ENCODE results near the gene VSTM4. TPM values are rescaled to one million over a fixed set of nuclear protein-coding genes. Genes with fewer than 3 reads are reported as not detected.

VSTM4 gene
- total and polyA plus RNA-seq, 4 donors, result 1.0 to 3.1 (median 2.0) TPM

- Histone ChIP-seq H3K4me3 (ENCODE audit: low read depth in 1 of 3, low read length in 3 of 3) (no peak overlapping the region), H3K36me3 (ENCODE audit: control insufficient read depth in 4 of 4, insufficient read depth in 3 of 4, low read depth in 1 of 4, low read length in 3 of 4) (no peaks in the 10 kb centered on the region), H3K9ac (ENCODE audit: low read depth in 1 of 2, low read length in 2 of 2) (no peak overlapping the region), H3K4me1 (ENCODE audit: control insufficient read depth in 4 of 4, insufficient read depth in 4 of 4, low read length in 3 of 4) (no peaks in the 10 kb centered on the region), H3K27me3 (ENCODE audit: control insufficient read depth in 4 of 4, insufficient read depth in 4 of 4, low read length in 3 of 4) (no peaks in the 10 kb centered on the region), H3K9me3 (ENCODE audit: control insufficient read depth in 4 of 4, low read length in 3 of 4) (no peaks in the 10 kb centered on the region), H3K27ac (ENCODE audit: low read depth in 1 of 2, low read length in 2 of 2) (no peak overlapping the region)
- 68% methylated on average over 7 of the region's 7 CpGs for WGBS
- TF ChIP-seq CTCF (IDR thresholded peaks at IDR 0.05; ENCODE audit: low read depth, low read length, missing input control), result no peak
- no peak for TF ChIP-seq RAD21 (IDR thresholded peaks at IDR 0.05)
- no peak for TF ChIP-seq TAF1 (conservative IDR thresholded peaks at IDR 0.05)
- TF ChIP-seq FOXA2 (IDR thresholded peaks at IDR 0.05), result no peak
- no peak for TF ChIP-seq NR2F2 (IDR thresholded peaks at IDR 0.05)
- TF ChIP-seq FOXA1 (IDR thresholded peaks at IDR 0.05), result no peak
- no peak for TF ChIP-seq JUND (IDR thresholded peaks at IDR 0.05)
- no peak for TF ChIP-seq GABPA (IDR thresholded peaks at IDR 0.05 in 1 of 2, conservative IDR thresholded peaks at IDR 0.05 in 1 of 2)
- TF ChIP-seq HNF4G (IDR thresholded peaks at IDR 0.05), result no peak
- TF ChIP-seq ZBTB33 (IDR thresholded peaks at IDR 0.05), result no peak
- no peak for TF ChIP-seq ATF3 (IDR thresholded peaks at IDR 0.05)
- no peak for TF ChIP-seq EGR1 (IDR thresholded peaks at IDR 0.05; ENCODE audit: low read depth in 2 of 2)
- TF ChIP-seq MAX (IDR thresholded peaks at IDR 0.05), result no peak
- TF ChIP-seq SP1 (IDR thresholded peaks at IDR 0.05), result no peak
- no peak for TF ChIP-seq HNF4A (conservative IDR thresholded peaks at IDR 0.05)
- no peak for DNase-seq (ENCODE audit: low spot score)
These were observed 44.1 kb downstream of the VSTM4 start for GRCh38 chr10:49071160-49071761.

- no peak for DNase-seq (ENCODE audit: low spot score)
- no peaks in the 10 kb centered on the region for H3K36me3 ChIP-seq (ENCODE audit: control insufficient read depth in 4 of 4, insufficient read depth in 3 of 4, low read depth in 1 of 4, low read length in 3 of 4)
- no peaks in the 10 kb centered on the region for H3K9me3 ChIP-seq (ENCODE audit: control insufficient read depth in 4 of 4, low read length in 3 of 4)
- H3K9ac ChIP-seq (ENCODE audit: low read depth in 1 of 2, low read length in 2 of 2), result no peak overlapping the region
- H3K27ac ChIP-seq (ENCODE audit: low read depth in 1 of 2, low read length in 2 of 2), result no peak overlapping the region
- H3K27me3 ChIP-seq (ENCODE audit: control insufficient read depth in 4 of 4, insufficient read depth in 4 of 4, low read length in 3 of 4), result no peaks in the 10 kb centered on the region
- TF ChIP-seq NR2F2 (IDR thresholded peaks at IDR 0.05), result no peak
- TF ChIP-seq CTCF (IDR thresholded peaks at IDR 0.05; ENCODE audit: low read depth, low read length, missing input control), result no peak
- no peak for TF ChIP-seq REST (IDR thresholded peaks at IDR 0.05)
- TF ChIP-seq HNF4A (conservative IDR thresholded peaks at IDR 0.05), result no peak
- no peak for TF ChIP-seq SP1 (IDR thresholded peaks at IDR 0.05)
- no peak for TF ChIP-seq MAX (IDR thresholded peaks at IDR 0.05)
- TF ChIP-seq FOXA2 (IDR thresholded peaks at IDR 0.05), result no peak
- TF ChIP-seq RXRA (IDR thresholded peaks at IDR 0.05), result no peak
- no peaks in the 10 kb centered on the region for H3K4me1 ChIP-seq (ENCODE audit: control insufficient read depth in 4 of 4, insufficient read depth in 4 of 4, low read length in 3 of 4)
- WGBS, result 88% methylated on average over 4 of the region's 4 CpGs
- H3K4me3 ChIP-seq (ENCODE audit: low read depth in 1 of 3, low read length in 3 of 3), result no peak overlapping the region
These were observed 44.6 kb downstream of the VSTM4 start for GRCh38 chr10:49070701-49071100.

Measured in liver (tissue), 9 donors.